GM19193 (cell line): ENCODE measurements around the gene COBLL1.

Source experiments
- POLR2A ChIP-seq: IDR thresholded peaks from 4 replicates; pipeline ENCODE4 v1.6.1; 2011; ENCODE audit not compliant: insufficient read depth, insufficient read length; ENCODE audit errors: extremely low read depth

Gene COBLL1

DNA sequence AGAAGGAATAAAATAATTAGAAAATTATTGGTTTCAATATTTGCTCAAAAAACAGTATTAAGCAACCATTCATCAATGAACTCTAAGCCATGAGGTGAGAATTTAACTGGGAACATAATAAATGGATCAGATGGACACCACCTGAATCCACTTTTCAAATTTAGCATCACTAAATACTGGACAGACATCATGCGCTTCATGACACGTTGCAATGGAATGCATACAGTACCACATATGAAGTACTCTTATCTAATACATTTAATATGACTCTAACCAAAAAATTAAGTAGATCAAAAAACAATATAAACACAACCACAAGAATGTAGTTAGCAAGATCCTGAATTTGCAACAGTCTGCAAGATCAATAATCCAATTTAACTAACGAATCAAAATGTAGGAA, 76.6 kb downstream of the COBLL1 start:
- no peak for TF ChIP-seq POLR2A

DNA sequence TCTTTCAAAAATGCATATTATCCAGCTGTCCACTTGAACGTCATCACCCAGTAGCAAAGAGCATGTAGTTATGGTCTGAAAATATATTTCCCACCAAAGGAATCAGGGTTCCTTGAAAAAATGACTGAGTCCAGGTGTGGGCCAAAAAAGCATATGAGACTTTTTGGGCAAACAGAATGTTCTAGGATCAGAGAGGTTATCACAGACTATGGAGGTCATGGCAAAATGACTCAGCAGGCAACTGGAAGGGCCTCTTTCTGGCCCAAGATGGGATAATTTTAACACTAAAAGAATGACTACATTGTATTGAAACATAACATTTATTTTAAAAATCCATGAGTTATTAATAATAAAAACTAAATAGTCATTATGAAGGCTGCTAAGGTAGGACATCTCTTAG, 77.1 kb downstream of the COBLL1 start:
- TF ChIP-seq POLR2A = no peak

DNA sequence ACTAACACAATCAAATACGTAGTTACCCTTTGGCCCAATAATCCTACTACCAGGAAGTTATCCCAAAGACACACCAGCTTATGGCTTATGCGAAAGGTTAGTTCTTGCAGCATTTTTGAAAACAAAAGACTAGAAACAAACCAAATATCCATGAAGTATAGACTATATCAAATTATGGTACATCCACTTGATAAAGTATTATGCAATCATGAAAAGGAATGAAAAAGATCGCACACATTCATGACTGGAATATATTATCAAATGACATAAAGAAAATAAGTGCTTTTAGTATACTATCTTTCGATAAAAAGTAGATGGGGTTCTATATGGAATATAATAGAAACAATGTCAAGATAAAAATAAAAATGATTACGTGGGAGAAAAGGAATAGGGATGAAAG, 78.2 kb downstream of the COBLL1 start:
- TF ChIP-seq POLR2A = no peak

DNA sequence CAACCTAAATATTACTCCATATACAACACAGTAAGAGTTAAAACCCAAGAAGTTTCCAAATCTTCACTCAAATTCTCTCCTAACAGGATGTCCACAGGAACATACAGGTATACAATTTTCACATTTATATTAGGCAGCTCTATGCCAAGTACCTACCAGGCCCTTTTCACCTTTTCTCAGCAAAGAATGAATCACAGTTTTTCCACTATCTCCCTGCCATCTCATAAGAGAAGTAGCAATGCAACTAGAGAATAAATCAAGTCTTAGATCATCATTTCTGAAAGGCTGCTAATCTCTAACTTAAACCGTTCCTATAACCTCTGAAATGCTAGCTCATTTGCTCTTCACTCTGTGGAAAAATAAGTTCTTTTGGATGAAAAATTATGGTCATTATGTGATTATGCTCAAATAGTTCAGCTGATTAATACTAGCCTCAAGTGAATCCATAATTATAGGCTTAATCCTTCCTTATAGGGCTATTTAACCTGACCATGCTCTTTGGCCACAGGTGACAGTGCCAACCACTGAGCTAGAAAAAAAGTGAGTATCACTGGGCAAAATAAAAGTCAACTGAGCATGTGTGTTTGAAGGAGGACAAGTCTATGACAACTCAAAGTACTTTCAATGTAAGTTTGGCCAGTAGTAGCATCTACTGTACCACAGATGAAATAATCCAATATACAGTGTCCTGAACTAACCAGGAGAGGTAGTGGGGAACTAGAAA, 79.7 kb downstream of the COBLL1 start:
- no peak for TF ChIP-seq POLR2A

DNA sequence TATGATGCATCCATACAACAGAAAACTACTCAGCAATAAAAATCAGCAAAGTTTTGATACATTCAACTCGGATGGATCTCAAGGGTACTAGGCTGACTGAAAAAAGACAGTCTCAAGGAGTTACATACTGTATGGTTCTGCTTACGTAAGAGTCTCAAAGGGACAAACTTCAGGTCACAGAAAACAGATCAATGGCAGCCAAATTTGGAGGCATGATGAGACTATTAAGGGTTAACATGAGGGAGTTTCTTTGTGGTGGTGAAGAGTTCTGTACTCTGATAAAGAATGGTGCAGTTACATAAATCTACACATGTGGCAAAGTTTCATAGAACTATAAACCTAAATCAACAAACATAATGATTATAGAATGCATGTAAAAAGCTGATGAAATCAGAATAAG, 81.4 kb downstream of the COBLL1 start:
- TF ChIP-seq POLR2A = no peak

DNA sequence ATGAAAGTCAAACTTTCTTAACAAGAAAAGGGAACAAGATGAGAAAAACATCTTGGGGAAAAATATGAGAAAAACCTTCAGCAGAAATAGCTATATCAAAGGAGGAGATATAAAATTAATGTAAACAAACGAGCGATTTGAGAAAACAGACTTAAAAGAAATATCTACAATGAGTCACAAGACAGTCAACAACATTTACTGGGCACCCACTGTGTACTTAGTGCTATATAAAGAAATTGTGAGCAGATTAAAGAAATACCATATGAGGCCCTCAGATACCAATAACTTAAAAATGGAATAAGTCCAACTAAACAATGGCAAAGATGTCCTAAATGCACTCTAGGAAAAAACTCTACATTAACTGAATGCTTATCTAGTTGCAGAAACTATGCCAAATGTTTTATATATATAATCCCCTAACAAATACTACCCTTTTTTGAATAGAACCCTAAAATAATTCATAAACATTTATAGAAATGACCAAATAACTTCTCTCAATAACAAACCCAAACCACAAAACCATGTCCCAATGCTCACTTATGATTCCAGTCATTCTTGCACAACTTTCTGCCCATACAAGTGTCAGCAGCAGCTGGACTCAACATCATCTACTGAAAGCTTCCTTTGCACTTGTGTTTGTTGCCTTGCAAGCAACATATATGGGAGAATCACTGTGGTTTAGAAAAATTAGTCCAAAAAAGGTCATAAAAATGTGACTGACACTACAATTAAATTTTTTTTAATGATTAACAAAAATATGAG, 83.5 kb downstream of the COBLL1 start:
- TF ChIP-seq POLR2A = no peak

DNA sequence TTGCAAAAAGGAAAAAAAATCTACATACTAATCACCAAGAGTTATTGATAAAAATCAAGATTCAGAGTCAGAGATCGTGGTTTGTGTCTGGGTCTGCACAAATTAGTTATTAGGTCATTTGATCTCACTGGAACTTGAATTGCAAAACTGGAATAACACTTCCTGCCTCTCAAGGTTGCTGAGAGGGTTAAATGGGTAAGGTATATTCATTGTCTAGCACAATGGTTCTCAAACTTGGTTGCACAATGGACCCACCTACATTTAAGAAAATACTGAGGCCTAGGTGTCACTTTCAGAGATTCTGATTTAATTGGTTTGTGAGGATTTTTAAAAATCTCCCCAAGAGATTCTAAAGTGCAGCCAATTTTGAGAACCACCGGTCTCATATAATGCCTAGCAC, 84.8 kb downstream of the COBLL1 start:
- no peak for TF ChIP-seq POLR2A

DNA sequence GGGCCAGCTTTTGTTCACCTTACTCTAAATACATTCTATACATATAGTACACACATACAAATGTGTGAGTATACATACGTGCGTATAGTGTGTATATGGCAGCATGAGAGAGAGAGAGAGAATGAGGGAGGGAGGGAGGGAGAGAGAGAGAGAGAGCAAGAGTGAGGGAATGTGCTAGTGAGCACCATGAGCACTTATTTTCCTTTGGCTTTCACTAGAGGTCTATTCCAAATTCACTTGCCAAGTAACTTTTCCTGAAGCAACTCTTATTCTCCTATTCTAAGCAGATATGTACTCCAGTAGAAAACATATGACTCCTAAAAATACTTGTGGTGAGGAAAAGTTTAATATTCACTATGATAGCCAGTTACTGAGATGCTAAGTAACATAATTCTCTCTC, 85.7 kb downstream of the COBLL1 start:
- no peak for TF ChIP-seq POLR2A

DNA sequence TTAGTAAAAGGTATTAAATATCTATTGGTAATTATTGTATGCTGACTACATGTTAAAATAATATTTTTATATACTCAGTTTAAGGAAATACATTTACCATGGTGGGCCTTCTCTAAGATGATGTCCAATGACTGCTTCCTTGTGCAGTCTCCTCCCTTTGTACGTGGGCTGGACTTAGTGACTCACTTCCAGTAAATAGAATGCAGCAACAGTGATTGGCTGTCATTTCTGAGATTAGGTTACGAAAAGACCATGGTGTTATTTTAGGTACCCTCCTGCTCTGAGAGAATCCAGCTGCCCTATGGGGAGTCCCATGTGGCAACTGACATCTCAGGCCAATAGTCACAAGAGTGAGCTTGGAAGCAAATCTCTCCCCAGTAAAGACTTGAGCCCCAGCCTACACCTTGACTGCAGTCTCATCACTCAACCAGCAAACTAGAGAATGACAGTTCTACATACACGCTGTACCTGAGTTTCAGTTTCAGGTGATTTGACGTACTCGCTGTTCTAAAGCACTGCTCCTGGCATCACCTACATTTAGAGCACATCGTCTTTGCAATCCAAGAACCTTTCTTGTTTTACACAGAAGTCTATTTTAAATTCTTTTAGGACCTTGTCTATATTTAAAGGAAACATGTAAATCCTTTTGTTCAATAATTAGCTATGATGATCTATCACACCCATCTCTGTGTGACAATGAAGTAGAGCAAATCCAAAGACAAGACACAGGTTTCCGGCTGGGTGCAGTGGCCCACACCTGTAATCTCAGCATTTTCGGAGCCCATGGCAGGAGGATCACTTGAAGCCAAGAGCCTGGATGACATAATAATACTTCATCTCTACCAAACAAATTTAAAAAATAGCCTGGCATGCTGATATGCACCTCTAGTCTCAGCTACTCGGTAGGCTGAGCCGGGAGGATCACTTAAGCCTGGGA, 87.2 kb downstream of the COBLL1 start:
- TF ChIP-seq POLR2A = no peak

DNA sequence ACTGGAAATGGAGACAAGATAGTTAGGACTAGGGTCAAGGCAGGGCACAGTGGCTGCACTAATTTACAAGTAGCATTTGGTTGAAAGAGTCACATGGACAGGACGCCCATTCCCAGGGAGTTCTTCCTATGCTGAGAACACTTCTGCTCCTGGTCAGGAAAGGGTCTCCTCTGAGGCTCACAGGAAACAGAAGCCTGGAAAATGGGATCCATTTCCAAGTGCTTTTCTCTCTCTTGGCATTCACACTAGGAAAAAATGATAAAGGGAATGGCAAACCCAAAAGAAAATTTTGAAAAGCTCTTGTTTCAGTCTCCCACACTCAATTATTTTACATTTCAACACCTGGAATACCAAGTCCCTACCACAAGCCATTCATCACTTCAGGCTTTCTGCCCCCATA, 88.7 kb downstream of the COBLL1 start:
- TF ChIP-seq POLR2A = no peak

DNA sequence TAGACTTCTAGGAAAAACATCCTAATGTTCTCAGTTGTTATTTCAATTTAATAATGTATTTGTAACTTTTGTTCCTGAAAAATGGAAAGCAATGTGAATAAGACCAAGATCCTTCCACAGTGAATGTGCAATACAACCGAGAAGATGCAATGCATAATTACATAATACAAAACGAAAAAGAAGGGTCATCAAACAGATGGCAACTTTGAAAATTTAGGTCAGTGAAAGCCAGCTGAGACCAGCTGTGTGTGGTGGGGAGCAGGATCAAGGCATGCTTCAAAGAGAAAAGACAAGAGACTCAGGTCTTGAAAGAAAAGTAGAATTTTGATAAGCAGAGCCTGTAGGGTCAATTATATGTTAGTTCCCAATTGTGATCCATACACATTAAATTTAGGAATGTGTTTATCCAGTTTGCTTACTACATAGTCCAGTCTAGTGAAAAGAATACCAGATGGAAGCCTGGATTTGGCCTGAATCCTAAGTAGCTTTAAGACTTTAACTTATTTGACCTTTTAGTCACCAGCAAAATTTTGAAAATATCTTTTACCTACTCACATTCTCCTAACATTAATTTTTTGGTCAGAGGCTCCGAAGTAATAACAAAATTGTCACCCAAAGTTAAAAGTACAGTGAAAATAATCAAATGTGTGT, 93.7 kb downstream of the COBLL1 start:
- no peak for TF ChIP-seq POLR2A

DNA sequence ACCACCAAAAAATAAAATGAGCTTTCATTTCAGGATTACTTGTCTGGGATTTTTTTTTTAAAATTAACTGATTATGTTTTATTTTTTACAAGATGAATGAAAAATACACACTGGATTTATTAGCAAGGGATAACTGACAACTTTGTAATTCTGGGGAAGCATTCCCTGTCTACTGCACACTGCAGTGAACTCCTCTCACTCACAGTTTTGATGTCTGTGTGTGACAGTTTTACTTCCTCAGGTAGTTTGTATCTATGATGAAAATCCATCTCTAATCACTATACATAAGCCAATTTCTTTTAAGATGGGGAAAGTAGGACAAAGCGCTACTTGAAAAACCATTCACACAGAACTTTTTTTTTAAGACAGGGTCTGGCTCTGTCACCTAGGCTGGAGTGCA, 94.5 kb downstream of the COBLL1 start:
- TF ChIP-seq POLR2A = no peak

DNA sequence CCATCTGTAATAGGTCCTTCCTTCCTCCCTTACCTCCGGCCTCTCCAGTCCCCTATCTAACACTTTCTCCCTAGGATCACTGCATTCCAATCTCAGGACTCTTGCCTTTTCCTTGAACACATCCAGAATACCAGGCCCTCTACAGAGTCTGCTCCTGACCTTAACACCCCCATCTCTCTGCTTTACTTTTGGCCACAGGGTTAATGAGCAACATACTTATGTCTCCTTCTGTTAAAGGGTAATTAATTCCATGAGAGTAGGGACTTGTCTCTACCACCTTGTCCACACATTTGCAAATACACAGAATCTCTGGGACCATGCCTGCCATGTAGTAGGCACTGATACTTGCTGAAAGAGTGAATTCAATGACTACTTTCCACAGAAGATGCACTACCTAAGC, 94.9 kb downstream of the COBLL1 start:
- TF ChIP-seq POLR2A = no peak

DNA sequence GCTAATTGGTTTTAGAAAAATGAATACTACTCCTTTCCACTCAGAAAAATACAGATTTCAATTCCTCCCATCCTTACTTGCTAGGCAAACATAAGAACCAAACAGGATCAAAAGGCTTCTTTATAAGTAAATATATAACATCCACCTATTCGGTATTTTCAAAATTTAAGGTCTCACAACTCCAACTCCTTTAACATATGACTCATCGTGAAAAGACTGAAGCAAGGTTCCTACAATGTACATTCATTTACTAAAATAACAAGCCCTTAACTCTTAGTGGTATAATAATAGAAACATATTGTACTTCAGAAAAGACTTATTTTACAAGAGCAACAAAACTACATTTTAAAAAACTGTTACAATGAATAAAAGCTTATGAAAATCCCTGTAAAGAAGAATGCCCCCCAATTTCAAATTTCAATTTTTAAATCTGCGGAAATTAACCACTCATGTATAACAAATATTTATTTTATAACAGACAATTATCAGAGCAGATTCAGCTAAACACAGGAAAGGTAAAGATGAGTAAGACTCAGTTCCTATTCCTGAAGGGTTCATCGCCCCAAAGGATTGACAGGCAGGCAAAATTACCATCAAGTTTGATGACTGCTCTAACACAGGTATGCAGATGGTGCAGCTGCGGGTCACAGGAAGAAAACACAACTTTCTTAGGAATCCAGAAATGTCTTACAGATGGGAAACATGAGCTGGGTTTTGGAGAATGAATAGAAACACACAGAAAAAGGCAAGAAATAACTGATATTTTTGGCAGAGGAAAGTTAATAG, 96.4 kb downstream of the COBLL1 start:
- no peak for TF ChIP-seq POLR2A

DNA sequence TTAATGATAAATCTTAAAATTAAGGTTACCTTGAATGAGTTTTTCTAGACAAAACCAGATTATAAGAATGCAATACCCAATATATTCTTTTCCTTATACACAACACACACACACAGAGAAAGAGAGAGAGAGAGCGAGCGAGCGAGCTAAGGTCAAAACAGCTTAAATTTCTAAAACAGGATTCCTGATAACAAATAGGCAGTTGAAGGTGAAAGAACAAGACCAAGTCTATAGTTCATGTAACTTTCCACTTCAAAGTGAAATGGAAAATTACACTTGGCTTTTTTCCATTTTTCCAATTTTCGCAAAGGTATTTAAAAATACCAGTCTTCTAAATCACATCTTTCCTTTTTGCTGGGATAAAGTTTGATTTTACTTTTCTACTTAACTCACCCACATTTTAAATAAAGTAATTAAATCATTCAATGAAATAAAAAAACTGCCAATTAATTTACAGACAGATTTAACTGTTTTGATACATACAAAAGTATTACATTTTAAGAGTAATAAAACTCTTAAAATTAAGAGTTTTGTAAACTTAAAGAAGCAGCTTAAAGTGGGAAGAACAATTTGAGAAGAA, 98.8 kb downstream of the COBLL1 start:
- no peak for TF ChIP-seq POLR2A

DNA sequence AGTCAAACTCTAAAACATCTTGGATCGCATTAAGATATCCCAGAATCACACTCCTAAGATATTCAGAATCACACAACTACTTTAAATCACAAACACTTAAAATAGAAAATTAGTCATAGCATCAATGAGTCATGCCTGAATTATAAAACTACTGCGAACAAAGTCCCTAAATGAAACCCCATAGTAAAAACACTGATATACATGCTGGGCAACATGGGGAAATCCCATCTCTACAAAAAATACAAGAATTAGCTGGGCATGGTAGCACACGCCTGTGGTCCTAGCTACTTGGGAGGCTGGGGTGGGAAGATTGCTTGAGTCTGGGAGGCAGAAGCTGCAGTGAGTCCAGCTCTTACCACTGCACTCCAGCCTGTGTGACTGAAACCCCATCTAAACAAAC, 101.7 kb downstream of the COBLL1 start:
- no peak for TF ChIP-seq POLR2A
